GM08714 (cell line): ENCODE data around the gene NAPEPLD.
A peak's percentile ranks its signal among the peaks of the same experiment; 100 is the strongest.
"Not testable (repeated sequence)": the region's sequence is repeated elsewhere in the genome, so short reads cannot be mapped to it uniquely, and the experiment has no call there.

ENCODE experiments used
- H3K4me3 ChIP-seq: fragments of 200-500 bp; sonication (Bioruptor generic); 2 replicates; pipeline ENCODE4 v1.5.1; 2014; ENCODE audit warnings: mild to moderate bottlenecking, low read length, inconsistent platforms
- ZNF274 ChIP-seq: IDR thresholded peaks from 2 replicates; pipeline ENCODE4 v1.6.1; 2012; ENCODE audit warnings: mild to moderate bottlenecking, low read depth, low read length

The NAPEPLD gene

DNA sequence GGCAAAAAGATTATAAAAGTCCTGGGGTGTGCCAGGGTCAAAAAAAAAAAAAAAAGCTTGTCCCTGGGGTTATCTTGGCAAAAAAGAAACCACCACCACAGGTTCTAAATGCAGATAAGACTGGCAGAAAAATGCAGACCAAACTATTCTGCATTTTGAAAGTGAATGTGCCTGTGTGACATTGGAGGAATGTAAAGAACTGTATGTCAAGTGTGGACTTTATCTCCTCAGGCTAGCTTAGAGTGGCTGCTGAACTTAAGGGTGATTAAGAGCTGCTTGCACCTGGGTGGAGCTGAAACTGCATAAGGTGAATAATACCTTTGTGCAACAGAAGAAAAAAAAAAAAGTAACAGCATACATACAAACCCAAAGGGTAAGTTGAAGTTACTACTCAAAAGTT lies 1.3 kb upstream of the NAPEPLD start:
- no peak for TF ChIP-seq ZNF274
- H3K4me3 ChIP-seq, result no peak overlapping the region

DNA sequence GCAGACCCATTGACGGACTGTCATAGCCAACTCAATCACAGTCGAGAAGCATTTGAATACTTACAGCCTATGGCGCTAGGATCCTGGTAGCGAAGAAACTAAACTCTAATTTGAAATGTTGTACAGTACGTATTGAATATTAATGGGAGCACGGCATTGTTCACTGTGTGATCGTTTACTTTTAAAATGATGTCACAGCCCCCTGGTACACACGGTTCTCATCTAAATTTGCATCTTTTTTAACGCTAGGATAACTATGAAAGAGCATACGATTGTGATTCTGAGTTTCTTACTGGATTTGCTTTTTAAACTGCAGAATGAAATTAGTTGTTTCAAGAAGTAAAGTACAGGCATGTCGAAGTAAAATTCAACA lies 895 bp upstream of the NAPEPLD start:
- TF ChIP-seq ZNF274, result no peak
- peak overlapping the region; percentile 76; the same call in 1 of the 2 replicates for H3K4me3 ChIP-seq

DNA sequence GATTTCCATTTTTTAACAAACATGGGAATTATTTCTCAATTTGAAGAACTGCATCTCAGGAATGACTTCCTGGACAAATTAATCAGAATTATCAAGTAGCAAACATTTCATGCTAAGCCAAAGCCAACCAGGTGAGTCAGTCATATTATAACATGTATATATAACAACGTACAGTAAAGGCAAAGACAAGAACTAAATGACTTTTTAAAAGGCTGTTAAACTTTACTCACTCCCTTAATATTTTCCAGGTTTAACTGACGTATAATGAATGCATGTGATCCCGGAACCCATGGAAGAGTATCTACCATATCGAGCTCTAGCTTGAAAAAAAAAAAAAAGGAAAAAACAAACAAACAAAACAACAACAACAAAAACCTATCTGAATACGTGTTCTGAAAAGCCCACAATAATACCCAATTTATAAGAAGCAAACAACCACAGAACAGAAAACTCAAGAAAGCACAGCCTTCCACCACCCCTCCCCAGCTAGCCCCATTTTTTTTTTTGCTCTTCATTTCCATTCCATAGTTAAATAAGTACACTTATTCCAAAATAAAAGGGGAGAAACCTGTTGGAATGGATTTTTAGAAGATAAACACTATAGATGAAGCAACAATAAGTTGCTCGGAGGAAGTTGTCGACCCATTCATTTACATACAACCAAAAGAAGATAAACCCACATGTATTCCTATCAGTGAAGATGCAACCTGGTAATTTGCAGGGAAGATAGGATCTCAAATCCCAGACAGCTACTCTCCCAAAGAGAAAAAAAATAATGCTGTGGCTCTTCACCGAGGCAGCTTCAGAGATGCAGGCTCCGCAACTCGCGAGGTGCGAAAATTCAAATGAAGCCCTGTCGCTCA lies 537 bp downstream of the NAPEPLD start:
- peak overlapping the region; percentile 76 for H3K4me3 ChIP-seq
- TF ChIP-seq ZNF274, result no peak

DNA sequence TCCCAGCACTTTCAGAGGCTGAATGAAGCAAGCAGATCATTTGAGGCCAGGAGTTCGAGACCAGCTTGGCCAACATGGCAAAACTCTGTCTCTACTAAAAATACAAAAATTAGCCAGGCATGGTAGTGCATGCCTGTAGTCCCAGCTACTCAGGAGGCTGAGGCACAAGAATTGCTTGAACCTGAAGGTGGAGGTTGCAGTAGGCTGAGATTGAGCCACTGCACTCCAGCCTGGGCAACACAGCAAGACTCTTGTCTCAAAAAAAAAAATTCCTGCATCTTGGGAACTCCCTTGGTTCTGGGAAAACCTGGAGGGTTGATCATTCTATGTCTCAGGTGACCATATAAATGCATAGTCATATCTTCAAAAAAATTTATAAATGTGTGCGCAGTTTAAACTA lies 4.1 kb downstream of the NAPEPLD start:
- not testable (repeated sequence) for H3K4me3 ChIP-seq

DNA sequence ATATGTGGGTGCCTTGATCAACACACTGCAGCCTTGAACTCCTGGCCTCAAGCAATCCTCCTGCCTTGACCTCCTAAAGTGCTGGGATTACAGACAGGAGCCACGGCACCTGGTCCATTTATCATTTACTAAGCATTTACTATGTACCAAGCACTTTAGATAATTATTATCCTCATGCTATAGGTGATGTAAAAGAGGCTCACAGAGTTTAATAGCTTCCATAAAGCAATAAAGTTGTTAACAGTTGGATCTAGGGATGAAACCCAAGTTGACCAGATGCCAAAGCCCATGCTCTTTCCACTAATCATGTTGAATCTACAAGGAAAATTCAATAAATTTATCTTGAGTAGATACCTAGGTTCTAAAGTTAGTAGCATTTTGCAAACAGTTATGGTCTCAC lies 5.0 kb downstream of the NAPEPLD start:
- H3K4me3 ChIP-seq, result no peak overlapping the region
- TF ChIP-seq ZNF274, result no peak

DNA sequence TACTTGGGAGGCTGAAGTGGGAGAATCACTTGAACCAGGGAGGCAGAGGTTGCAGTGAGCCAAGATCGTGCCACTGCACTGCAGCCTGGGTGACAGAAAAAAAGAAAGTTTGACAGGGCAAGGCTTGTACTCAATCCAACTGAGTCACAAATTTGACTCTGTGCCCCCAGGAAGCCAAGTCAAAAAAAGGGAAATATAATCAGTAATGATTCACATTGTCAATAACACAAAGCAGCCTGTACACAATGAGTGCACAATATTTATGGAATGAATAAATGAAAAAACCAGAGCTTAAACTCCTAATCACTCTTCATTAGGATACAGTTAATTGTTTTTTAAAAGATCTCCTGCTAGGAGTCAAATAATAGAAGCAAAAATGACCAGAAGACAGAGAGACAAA lies 6.4 kb downstream of the NAPEPLD start:
- H3K4me3 ChIP-seq, result no peak overlapping the region
- TF ChIP-seq ZNF274, result no peak

DNA sequence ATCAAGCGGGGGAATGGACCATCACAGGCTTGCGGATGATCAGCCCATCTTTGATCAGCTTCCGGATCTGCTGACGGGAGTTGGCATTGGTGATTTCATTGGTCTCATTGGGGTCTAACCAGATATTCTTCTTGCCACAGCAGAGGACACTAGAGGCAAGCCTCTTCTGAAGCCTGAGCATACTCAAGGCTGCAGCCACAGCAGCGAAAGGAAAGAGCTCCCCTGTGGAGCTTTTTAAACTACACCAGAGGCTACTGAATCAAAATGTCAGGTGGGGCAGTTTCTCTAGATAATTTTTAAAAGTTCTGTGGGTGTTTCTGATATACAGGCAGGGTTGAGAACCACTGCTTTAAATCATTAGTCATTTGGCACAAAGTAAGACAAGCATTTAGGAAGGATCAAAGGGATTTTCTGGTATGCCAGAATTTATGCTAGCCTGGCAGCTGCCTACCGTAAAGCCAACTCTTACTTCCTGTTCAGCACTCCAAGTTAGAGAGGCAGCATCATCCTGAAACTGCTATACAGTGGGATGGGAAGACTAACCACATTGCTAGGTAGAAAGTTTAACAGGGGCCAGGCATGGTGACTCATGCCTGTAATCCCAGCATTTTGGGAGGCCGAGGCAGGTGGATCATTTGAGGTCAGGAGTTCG lies 7.0 kb downstream of the NAPEPLD start:
- TF ChIP-seq ZNF274, result no peak
- H3K4me3 ChIP-seq, result no peak overlapping the region

DNA sequence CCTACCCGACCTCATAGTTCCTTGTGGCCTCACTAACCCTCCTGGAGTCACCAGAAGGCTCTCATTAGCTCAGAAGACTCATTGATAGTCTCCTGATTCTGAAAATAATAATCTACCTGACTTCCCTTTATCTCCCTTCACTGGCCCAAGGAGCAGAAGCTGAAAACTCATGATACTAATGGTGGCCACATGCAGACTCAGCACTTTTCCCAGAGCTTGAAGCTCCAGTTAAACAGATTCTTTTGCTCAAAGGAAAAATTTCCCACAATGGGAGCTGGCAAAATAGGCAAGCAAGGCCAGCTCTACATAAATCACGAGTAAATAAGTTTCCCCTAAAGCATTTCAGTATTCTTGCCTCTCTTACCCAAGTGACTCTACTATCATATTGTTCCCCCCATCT lies 8.2 kb downstream of the NAPEPLD start:
- TF ChIP-seq ZNF274, result no peak
- no peak overlapping the region for H3K4me3 ChIP-seq

DNA sequence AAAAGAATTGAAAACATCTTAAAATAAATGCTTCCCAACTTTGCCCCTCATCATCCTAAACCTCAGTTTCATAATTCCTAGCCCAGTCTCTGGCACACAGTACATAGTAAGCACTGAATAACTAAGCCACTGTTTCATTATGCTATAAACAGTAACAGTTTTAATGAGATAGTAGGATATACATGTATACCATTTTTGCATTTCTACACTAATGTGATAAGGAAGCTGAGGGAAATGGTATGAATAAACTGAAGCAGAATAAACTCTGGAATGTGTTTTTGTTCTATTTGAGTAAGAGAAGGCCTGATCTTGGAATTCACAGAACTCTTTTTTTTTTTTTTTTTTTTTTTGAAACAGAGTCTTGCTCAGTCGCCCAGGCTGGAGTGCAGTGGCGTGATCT lies 8.8 kb downstream of the NAPEPLD start:
- no peak for TF ChIP-seq ZNF274

DNA sequence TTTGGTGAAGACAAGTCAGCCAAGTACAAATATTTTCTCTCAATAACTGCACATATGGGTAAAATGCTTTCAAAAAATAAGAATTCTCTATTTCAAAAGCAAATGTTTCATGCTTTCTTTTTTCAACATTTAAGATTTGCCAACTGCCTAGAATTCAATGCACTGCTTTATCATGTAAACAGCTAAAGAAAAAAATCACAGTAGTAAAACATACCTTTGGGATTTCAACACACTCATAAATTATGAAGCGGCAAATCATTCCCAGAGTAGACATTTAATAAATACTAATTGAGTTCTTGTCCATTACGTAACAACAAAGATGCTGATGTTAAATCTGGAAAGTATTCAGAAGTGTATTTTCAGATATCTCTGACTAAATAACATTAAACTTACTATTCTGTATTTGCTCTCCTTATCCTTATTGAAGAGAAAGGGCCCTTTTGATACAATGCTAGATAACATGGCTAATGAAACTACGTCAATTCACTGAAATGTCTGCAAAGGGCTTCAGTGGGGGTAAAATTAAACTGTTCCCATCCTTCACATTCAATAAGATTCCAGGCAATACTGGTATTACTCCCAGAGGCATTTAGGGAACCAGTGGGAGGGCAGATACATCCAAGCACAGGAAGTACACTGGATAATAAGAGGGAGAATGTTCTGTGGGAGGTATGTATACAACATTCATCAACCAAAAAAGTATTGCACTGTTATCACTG lies 13.9 kb downstream of the NAPEPLD start:
- no peak overlapping the region for H3K4me3 ChIP-seq
- TF ChIP-seq ZNF274, result no peak

More for the DNA sequence above, 8.8 kb downstream of the NAPEPLD start:
- no peak overlapping the region for H3K4me3 ChIP-seq

DNA sequence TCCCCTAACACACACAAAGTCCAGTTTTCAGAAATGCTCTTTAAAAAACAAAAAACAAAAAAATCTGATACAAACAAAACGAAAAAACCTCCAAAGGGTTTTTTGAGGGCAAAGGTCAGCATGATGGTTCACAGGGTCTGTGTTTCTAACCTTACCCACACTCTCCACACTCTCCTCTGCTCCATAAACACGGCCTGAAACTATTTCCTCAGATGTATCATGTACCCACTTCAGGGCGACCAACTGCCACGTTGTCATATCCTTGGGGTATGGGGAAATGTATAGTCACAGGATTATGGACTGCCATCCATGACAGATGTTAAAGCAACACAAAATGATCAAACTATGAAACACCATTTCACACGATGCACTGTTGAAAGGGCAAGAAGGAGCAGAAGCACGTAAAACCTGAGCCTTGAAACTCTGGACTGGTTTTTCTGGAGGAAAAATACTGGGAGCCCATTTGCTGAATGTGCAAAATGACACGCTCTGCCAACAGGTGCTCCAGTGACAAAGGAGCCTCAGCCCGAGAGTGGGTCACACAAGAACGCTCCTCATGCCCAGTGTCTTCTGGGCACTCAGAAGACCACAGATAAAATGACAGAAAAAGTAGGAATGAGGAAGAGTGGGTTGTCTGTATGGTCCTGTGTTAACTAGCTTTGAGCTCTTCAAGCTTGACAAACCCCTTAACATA lies 15.8 kb downstream of the NAPEPLD start:
- no peak overlapping the region for H3K4me3 ChIP-seq
- TF ChIP-seq ZNF274, result no peak

DNA sequence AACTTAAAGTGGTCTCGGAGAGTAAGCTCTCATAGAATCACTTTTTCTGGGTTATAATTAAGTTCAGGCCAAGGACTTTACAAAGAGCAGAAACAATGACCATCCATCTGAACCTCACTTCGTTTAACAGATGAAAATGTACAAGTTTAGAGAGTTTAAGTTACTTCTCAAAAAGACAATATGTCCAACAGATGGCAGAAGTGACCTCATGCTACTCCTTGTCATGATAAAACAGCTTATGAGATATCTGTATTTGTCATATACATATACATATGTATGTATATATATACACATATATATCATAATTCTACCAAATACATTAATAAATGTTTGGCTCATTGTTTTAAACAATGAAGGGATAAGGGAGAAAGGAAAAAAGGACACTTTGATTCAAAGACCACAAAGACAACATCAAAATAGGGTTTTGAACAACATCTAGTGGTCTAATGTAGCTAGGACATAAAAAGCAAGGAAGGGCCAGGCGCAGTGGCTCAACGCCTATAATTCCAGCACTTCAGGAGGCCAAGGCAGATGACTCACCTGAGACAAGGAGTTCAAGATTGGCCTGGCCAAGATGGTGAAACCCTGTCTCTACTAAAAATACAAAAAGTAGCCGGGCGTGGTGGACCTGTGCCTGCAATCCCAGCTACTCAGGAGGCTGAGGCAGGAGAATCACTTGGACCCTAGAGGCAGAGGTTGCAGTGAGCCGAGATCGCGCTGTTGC lies 17.8 kb downstream of the NAPEPLD start:
- no peak overlapping the region for H3K4me3 ChIP-seq
- TF ChIP-seq ZNF274, result no peak

DNA sequence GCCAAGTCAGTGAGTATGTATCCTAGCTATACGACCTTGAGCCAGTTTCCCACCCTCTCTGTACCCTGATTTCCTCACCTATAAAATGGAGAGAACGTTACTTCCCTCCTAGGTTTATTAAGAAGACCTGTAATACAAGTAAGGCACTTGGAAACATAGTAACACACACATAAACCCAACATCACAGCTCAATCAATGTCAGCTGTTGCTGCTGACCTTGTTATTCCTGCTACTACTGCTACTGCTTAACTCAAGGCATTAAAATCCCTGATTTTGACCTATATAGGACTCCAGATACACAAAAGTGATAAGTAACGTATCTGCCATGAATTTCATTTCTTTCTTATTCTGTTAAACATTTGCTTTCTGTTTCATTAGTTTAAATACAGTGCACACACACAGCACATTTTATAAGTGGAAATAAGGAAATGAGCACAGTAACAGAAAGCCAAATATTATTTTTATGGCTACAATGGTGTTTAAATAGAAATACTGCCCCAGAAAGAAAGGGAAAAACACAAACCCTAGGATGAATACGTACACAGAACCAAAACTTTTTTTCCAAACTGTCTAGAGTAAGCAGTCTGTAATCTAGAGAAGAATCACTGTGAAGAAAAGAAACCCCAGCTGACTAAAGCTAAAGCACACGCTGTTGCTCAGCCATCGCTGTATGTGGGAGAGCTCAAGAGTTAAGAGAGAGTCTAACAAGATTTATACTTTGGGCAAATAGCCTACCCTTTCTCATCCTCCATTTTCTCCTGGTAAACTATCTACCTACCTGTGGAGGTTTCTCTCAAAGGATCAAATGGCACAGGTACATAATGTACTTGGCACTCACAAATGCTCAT lies 19.0 kb downstream of the NAPEPLD start:
- no peak for TF ChIP-seq ZNF274
- H3K4me3 ChIP-seq, result no peak overlapping the region

DNA sequence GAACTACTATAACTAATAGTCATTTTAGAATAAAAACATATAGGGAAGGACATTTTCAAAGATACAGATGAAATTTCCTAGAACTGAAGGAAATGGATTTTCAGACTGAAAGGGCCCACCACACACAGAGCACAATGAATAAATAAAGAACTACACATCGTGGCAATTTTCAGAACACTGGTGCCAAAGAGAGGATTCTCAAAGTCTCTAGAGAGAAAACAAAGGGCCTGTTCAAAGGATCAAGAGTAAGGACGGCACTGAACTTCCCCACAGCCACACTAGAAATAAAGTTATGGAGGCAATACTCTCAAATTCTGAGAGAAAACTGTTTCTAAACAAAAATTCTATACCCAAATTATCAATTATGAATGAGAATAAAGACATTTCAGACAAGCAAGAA lies 21.9 kb downstream of the NAPEPLD start:
- no peak overlapping the region for H3K4me3 ChIP-seq
- no peak for TF ChIP-seq ZNF274
